H1 (cell line): ENCODE results near the gene MRPS30. TPM values are rescaled to one million over a fixed set of nuclear protein-coding genes. Genes with fewer than 3 reads are reported as not detected.
"Not testable (repeated sequence)": the region's sequence is repeated elsewhere in the genome, so short reads cannot be mapped to it uniquely, and the experiment has no call there.

Experiments
- CTCF ChIA-PET: fragments of 300-600 bp; sonication (Branson Sonifier 250); formaldehyde crosslinking; loops from one replicate; lab custom pipeline; 2021; ENCODE audit not compliant: partially characterized antibody; lab: Charles Lee
- POLR2A ChIA-PET: fragments of 300-600 bp; sonication (Branson Sonifier 250); formaldehyde crosslinking; loops from one replicate; lab custom pipeline; 2021; ENCODE audit warnings: inconsistent platforms; ENCODE audit not compliant: partially characterized antibody; lab: Charles Lee
- DNase-seq, 2 experiments: peaks; one replicate each; pipeline versions ENCODE4 v3.0.0 to v3.0.0-alpha.2; 2010 to 2022; ENCODE audit warnings: low spot score in 2 of 2, low read depth in 1 of 2, mixed read lengths in 1 of 2
- FAIRE-seq: peaks from 2 replicates; lab custom pipeline; 2011; peaks lifted over from hg19 to GRCh38; lab: Jason Lieb, UNC
- H2AFZ ChIP-seq: 2 replicates; pipeline ENCODE4 v1.8.1; 2012; ENCODE audit warnings: low read length, inconsistent platforms
- H2AK5ac ChIP-seq: 2 replicates; pipeline ENCODE4 v1.6.1; 2013; ENCODE audit warnings: low read depth, low read length
- H2BK120ac ChIP-seq: replicated peaks from 2 replicates; pipeline ENCODE3; 2013; ENCODE audit warnings: low read depth, low read length, inconsistent platforms
- H2BK12ac ChIP-seq: 2 replicates; pipeline ENCODE4 v1.6.1; 2013; ENCODE audit warnings: low read depth, low read length
- H2BK15ac ChIP-seq: 2 replicates; pipeline ENCODE4 v1.6.1; 2013; ENCODE audit warnings: low read length
- H2BK20ac ChIP-seq: 2 replicates; pipeline ENCODE4 v1.6.1; 2013; ENCODE audit warnings: low read length
- H2BK5ac ChIP-seq: 2 replicates; pipeline ENCODE4 v1.6.1; 2013; ENCODE audit warnings: low read depth, low read length
- H3K14ac ChIP-seq: 2 replicates; pipeline ENCODE4 v1.6.1; 2013; ENCODE audit warnings: inconsistent platforms; ENCODE audit not compliant: insufficient read length
- H3K18ac ChIP-seq: 2 replicates; pipeline ENCODE4 v1.6.1; 2013; ENCODE audit warnings: low read length; ENCODE audit errors: extremely low read depth
- H3K23ac ChIP-seq: 2 replicates; pipeline ENCODE4 v1.6.1; 2013; ENCODE audit warnings: inconsistent platforms; ENCODE audit not compliant: insufficient read length
- H3K23me2 ChIP-seq: 2 replicates; pipeline ENCODE4 v1.6.1; 2013; ENCODE audit warnings: low read depth, low read length
- H3K27ac ChIP-seq: 2 replicates; pipeline ENCODE4 v1.6.1; 2011; ENCODE audit warnings: low read depth, low read length, inconsistent platforms
- H3K27me3 ChIP-seq, 4 experiments: replicated peaks in 1 of 4; 1 replicate in 1 of 4; 2 replicates in 3 of 4; pipeline versions ENCODE4 v1.6.1 to v1.8.1; 2011 to 2013; ENCODE audit warnings: low read length in 3 of 4, mild to moderate bottlenecking in 3 of 4, inconsistent platforms in 2 of 4, mixed read lengths in 2 of 4, moderate library complexity in 1 of 4; ENCODE audit not compliant: control insufficient read depth in 3 of 4, insufficient read depth in 3 of 4; ENCODE audit errors: extremely low read depth in 1 of 4
- H3K36me3 ChIP-seq, 4 experiments: 2 replicates each; pipeline versions ENCODE4 v1.6.1 to v1.8.1; 2011 to 2013; ENCODE audit warnings: mild to moderate bottlenecking in 4 of 4, low read length in 3 of 4, moderate library complexity in 2 of 4, control low read depth in 1 of 4, inconsistent platforms in 1 of 4; ENCODE audit not compliant: insufficient read depth in 4 of 4, control insufficient read depth in 2 of 4
- H3K4ac ChIP-seq: replicated peaks from 2 replicates; pipeline ENCODE3; 2013; ENCODE audit warnings: low read length, low read depth, mixed read lengths, inconsistent platforms; ENCODE audit not compliant: insufficient read length
- H3K4me1 ChIP-seq, 4 experiments: replicated peaks in 1 of 4; 1 replicate in 1 of 4; 2 replicates in 3 of 4; pipeline versions ENCODE4 v1.6.1 to v1.8.1; 2011 to 2013; ENCODE audit warnings: low read length in 3 of 4, inconsistent platforms in 2 of 4, mixed read lengths in 1 of 4; ENCODE audit not compliant: insufficient read depth in 4 of 4, control insufficient read depth in 3 of 4
- H3K4me2 ChIP-seq, 2 experiments: 2 replicates each; pipeline versions ENCODE4 v1.6.1 to v1.8.1; 2011 to 2013; ENCODE audit warnings: low read depth in 2 of 2, low read length in 2 of 2, control low read depth in 1 of 2, inconsistent platforms in 1 of 2, mild to moderate bottlenecking in 1 of 2; ENCODE audit not compliant: insufficient read depth in 1 of 2
- H3K4me3 ChIP-seq, 4 experiments: fragments of 200-600, 300-600 bp in 1 of 4; sonication (generic), shearing (Covaris generic), sonication (Bioruptor Twin) in 1 of 4; 2 replicates each; pipeline versions ENCODE4 v1.5.1 to v1.8.1; 2011 to 2016; ENCODE audit warnings: low read length in 4 of 4, low read depth in 3 of 4, control low read depth in 2 of 4, inconsistent platforms in 2 of 4, mild to moderate bottlenecking in 2 of 4, mixed read lengths in 1 of 4, moderate library complexity in 1 of 4; ENCODE audit not compliant: insufficient read depth in 2 of 4; ENCODE audit errors: extremely low read depth in 1 of 4
- H3K56ac ChIP-seq: replicated peaks from 2 replicates; pipeline ENCODE3; 2013; ENCODE audit warnings: low read depth, mild to moderate bottlenecking, mixed read lengths, low read length, inconsistent platforms; ENCODE audit not compliant: insufficient read length
- H3K79me1 ChIP-seq: 2 replicates; pipeline ENCODE4 v1.6.1; 2013; ENCODE audit warnings: low read depth, low read length, control low read depth
- H3K79me2 ChIP-seq, 2 experiments: 2 replicates each; pipeline versions ENCODE4 v1.6.1 to v1.8.1; 2012 to 2013; ENCODE audit warnings: low read length in 2 of 2, mild to moderate bottlenecking in 2 of 2, inconsistent platforms in 1 of 2; ENCODE audit not compliant: insufficient read depth in 2 of 2, control insufficient read depth in 1 of 2
- H3K9ac ChIP-seq, 4 experiments: replicated peaks in 1 of 4; 1 replicate in 1 of 4; 2 replicates in 3 of 4; pipeline versions ENCODE4 v1.6.1 to v1.8.1; 2011 to 2013; ENCODE audit warnings: low read depth in 3 of 4, low read length in 3 of 4, control low read depth in 2 of 4, mild to moderate bottlenecking in 2 of 4, moderate library complexity in 2 of 4, inconsistent platforms in 1 of 4; ENCODE audit errors: extremely low read depth in 1 of 4
- H3K9me3 ChIP-seq, 2 experiments: 2 replicates each; pipeline versions ENCODE4 v1.6.1 to v1.8.1; 2012 to 2013; ENCODE audit warnings: mild to moderate bottlenecking in 2 of 2, moderate library complexity in 2 of 2, control low read depth in 1 of 2, inconsistent platforms in 1 of 2, low read depth in 1 of 2, low read length in 1 of 2, mixed read lengths in 1 of 2; ENCODE audit not compliant: insufficient read depth in 2 of 2
- H4K20me1 ChIP-seq, 2 experiments: replicated peaks in 1 of 2; 2 replicates each; pipeline versions ENCODE3 to v1.8.1; 2011 to 2013; ENCODE audit warnings: inconsistent platforms in 2 of 2, low read length in 2 of 2, mild to moderate bottlenecking in 1 of 2; ENCODE audit not compliant: insufficient read depth in 2 of 2, control insufficient read depth in 1 of 2
- H4K5ac ChIP-seq: 2 replicates; pipeline ENCODE4 v1.6.1; 2013; ENCODE audit warnings: low read length, low read depth, mixed read lengths, inconsistent platforms; ENCODE audit not compliant: insufficient read length
- H4K8ac ChIP-seq: 2 replicates; pipeline ENCODE4 v1.8.0; 2013; ENCODE audit warnings: mild to moderate bottlenecking, moderate library complexity, low read length, inconsistent platforms; ENCODE audit not compliant: insufficient read depth; ENCODE audit errors: extremely low read depth
- H4K91ac ChIP-seq: replicated peaks from 2 replicates; pipeline ENCODE3; 2013; ENCODE audit warnings: low read length, mixed read lengths, inconsistent platforms; ENCODE audit not compliant: insufficient read length
- WGBS, 2 experiments: shearing (Covaris generic) in 1 of 2; methylation state at CpG; one replicate each; pipeline versions ENCODE4 v1.1.6 to v1.1.7; 2013 to 2015; ENCODE audit warnings: low lambda C conversion rate in 2 of 2, mixed read lengths in 2 of 2, inconsistent platforms in 1 of 2, low coverage in 1 of 2, missing lambda C conversion rate in 1 of 2; ENCODE audit not compliant: insufficient replicate concordance in 2 of 2, insufficient coverage in 1 of 2, insufficient read length in 1 of 2; ENCODE audit errors: extremely low coverage in 1 of 2, missing lambda C conversion rate in 1 of 2; 5-methylcytosine and 5-hydroxymethylcytosine counted together
- polyA plus RNA-seq, 7 experiments: library from polyadenylated mRNA; depleted of rRNA in 3 of 7; stranded (reverse) in 5 of 7; unstranded in 2 of 7; fragments of >200 nt in 5 of 7; fragments of 200-250 nt in 2 of 7; gene quantifications; 1 replicate in 5 of 7; 2 replicates in 1 of 7; 4 replicates in 1 of 7; pipeline versions ENCODE4 v1.2.1 to v1.2.3, GENCODE V29; 2011 to 2013; ENCODE audit warnings: missing spikeins in 2 of 7, mixed read lengths in 2 of 7
- total RNA-seq: library from RNA; stranded (reverse); fragmentation: NEBNext Ultra II Directional; extraction: Animal tissue kit (Norgen Biotek cat#: 25700); gene quantifications from 2 replicates; pipeline ENCODE4 v1.2.1, GENCODE V29; 2021

Gene MRPS30
- total and polyA plus RNA-seq, 2 of the 8 experiments (the other 6 are each of a cell fraction or from before 2014, with no cell fraction given), result 61.9 to 85.2 TPM

DNA sequence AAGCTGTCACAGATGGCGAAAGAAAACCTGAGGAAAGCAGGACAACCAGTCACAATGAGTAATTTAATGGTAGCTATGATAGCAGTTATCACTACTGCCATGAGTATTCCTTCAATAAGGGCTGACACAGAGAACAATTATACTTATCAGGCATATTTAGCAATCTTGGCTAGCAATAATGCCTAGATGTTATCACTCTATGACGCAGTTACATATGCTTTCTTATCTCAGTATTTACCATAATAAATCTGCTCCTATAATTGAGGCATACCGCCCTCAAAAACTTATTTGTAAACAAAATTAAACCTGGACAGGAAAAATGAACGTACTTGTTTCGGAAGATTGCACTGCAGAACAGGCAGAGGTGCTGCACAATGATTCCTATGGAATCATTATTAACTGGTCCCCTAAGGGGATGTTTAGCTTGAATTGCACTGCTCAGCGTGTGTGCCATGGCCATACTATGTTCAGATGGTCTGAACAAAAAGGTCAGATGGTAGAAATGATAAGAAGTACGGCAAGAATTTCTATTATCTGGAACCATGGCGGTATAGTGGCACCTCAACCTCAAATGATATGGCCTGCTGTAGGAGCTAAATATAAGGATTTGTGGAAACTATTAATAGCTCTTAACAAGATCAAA is 16.6 kb upstream of the MRPS30 start:
- H3K4me1 ChIP-seq, CTCF ChIA-PET, H2BK12ac ChIP-seq, FAIRE-seq, H3K23ac ChIP-seq, H3K56ac ChIP-seq, H3K9ac ChIP-seq, H2AK5ac ChIP-seq, H3K79me2 ChIP-seq, H4K20me1 ChIP-seq, H2BK15ac ChIP-seq, H3K23me2 ChIP-seq, DNase-seq, H3K4ac ChIP-seq, H2AFZ ChIP-seq, H4K8ac ChIP-seq, H3K4me3 ChIP-seq, H3K79me1 ChIP-seq, H3K27me3 ChIP-seq, H4K5ac ChIP-seq, H4K91ac ChIP-seq, H2BK5ac ChIP-seq, H2BK120ac ChIP-seq, H3K18ac ChIP-seq, H3K14ac ChIP-seq, H3K27ac ChIP-seq, H2BK20ac ChIP-seq, H3K4me2 ChIP-seq: not testable (repeated sequence)
- POLR2A ChIA-PET, result interaction anchor here (1.0 kb wide), 1 partner anchor 17 kb away, joined by 3 read pairs; no protein-coding TSS in a partner anchor
- 94% methylated on average over 8 of the region's 8 CpGs; no CpG with 5 or more reads in 1 of the 2 experiments for WGBS, 2 experiments
- Histone ChIP-seq H3K36me3 (peaks cover 0 to 10% (median 1%) of the 10 kb centered on the region in 4 experiments; a peak in 4 of 8 replicates), H3K9me3 (peaks cover 23 to 52% of the 10 kb centered on the region in 2 experiments)
